HepG2 (cell line): ENCODE measurements around the gene BCAS3. TPM values are rescaled to one million over a fixed set of nuclear protein-coding genes. Genes with fewer than 3 reads are reported as not detected.

Experiments
- ATRX ChIP-seq: sonication (generic); formaldehyde crosslinking; IDR thresholded peaks from 2 replicates; pipeline ENCODE4 v1.4.0; 2020; ENCODE audit warnings: missing genetic modification reagents, borderline replicate concordance
- EED ChIP-seq: sonication (generic); formaldehyde crosslinking; IDR thresholded peaks from 2 replicates; pipeline ENCODE4 v1.5.0; 2020; ENCODE audit warnings: mild to moderate bottlenecking, missing genetic modification reagents
- HNRNPL ChIP-seq: fragments of 200-400 bp; formaldehyde crosslinking; IDR thresholded peaks from 2 replicates; pipeline ENCODE4 v1.6.1; 2017; ENCODE audit warnings: mild to moderate bottlenecking, low read depth, low read length
- KDM1A ChIP-seq: IDR thresholded peaks from 2 replicates; pipeline ENCODE4 v1.6.1; 2016; ENCODE audit warnings: missing compliant biosample characterization
- NR2F6 ChIP-seq, 2 experiments: IDR thresholded peaks; 2 replicates each; pipeline ENCODE4 v1.6.1; 2016; ENCODE audit warnings: antibody characterized with exemption in 1 of 2, mild to moderate bottlenecking in 1 of 2
- SIN3A ChIP-seq: IDR thresholded peaks from 2 replicates; pipeline ENCODE4 v1.6.1; 2011; ENCODE audit warnings: low read depth, mild to moderate bottlenecking, control low read depth, low read length, borderline replicate concordance
- SOX13 ChIP-seq, 3 experiments: fragments of 450-650 bp in 1 of 3; sonication (generic) in 1 of 3; formaldehyde crosslinking in 1 of 3; IDR thresholded peaks in 2 of 3; conservative IDR thresholded peaks in 1 of 3; 2 replicates each; pipeline versions ENCODE4 v1.5.0 to v1.6.1; 2016 to 2020; ENCODE audit warnings: antibody characterized with exemption in 1 of 3, mild to moderate bottlenecking in 1 of 3, missing compliant biosample characterization in 1 of 3, missing genetic modification reagents in 1 of 3, moderate library complexity in 1 of 3
- TRIM24 ChIP-seq: sonication (generic); formaldehyde crosslinking; IDR thresholded peaks from 2 replicates; pipeline ENCODE4 v1.8.0; 2022; ENCODE audit warnings: mild to moderate bottlenecking, missing genetic modification reagents
- ZFP37 ChIP-seq: sonication (generic); formaldehyde crosslinking; IDR thresholded peaks from 2 replicates; pipeline ENCODE4 v1.4.0; 2020; ENCODE audit warnings: missing genetic modification reagents, borderline replicate concordance
- ZNF12 ChIP-seq: sonication (generic); formaldehyde crosslinking; IDR thresholded peaks from 2 replicates; pipeline ENCODE4 v1.5.0; 2020; ENCODE audit warnings: missing genetic modification reagents
- ZNF136 ChIP-seq: sonication (generic); formaldehyde crosslinking; IDR thresholded peaks from 2 replicates; pipeline ENCODE4 v1.8.1; 2022; ENCODE audit warnings: low read depth, mild to moderate bottlenecking, moderate library complexity, missing genetic modification reagents
- ZNF17 ChIP-seq: sonication (generic); formaldehyde crosslinking; IDR thresholded peaks from 2 replicates; pipeline ENCODE4 v1.5.0; 2020; ENCODE audit warnings: mild to moderate bottlenecking, missing genetic modification reagents
- ZNF569 ChIP-seq: sonication (generic); formaldehyde crosslinking; IDR thresholded peaks from 2 replicates; pipeline ENCODE4 v1.5.0; 2020; ENCODE audit warnings: mild to moderate bottlenecking, missing genetic modification reagents, moderate library complexity, borderline replicate concordance
- ZNF773 ChIP-seq: sonication (generic); formaldehyde crosslinking; IDR thresholded peaks from 2 replicates; pipeline ENCODE4 v1.4.0; 2020; ENCODE audit warnings: missing genetic modification reagents, borderline replicate concordance
- ZSCAN25 ChIP-seq: sonication (generic); formaldehyde crosslinking; IDR thresholded peaks from 2 replicates; pipeline ENCODE4 v1.8.0; 2022; ENCODE audit warnings: mild to moderate bottlenecking, missing genetic modification reagents
- polyA plus RNA-seq, 8 experiments: library from polyadenylated mRNA; depleted of rRNA in 3 of 8; stranded (reverse) in 7 of 8; unstranded in 1 of 8; fragments of >200 nt; fragmentation: Illumina TruSeq in 4 of 8; extraction: Trizol in 4 of 8; gene quantifications; 2 replicates each; pipeline versions ENCODE4 v1.2.1 to v1.2.3, GENCODE V29; 2011 to 2016; ENCODE audit warnings: low read depth in 4 of 8, missing spikeins in 1 of 8, mixed read lengths in 1 of 8; ENCODE audit not compliant: insufficient read depth in 1 of 8
- total RNA-seq, 5 experiments: library from RNA; depleted of rRNA; stranded (reverse); fragments of >200 nt; fragmentation: Illumina TruSeq; extraction: Trizol; gene quantifications; 2 replicates each; pipeline ENCODE4 v1.2.3, GENCODE V29; 2016; ENCODE audit warnings: low read depth in 1 of 5
- TF ChIP-seq, protein P1 (sequence below): sonication (generic); formaldehyde crosslinking; IDR thresholded peaks from 2 replicates; pipeline ENCODE4 v1.4.0; 2020; ENCODE audit warnings: missing genetic modification reagents
- TF ChIP-seq, protein P2 (sequence below): sonication (generic); formaldehyde crosslinking; IDR thresholded peaks from 2 replicates; pipeline ENCODE4 v1.8.0; 2022; ENCODE audit warnings: mild to moderate bottlenecking, missing genetic modification reagents
- TF ChIP-seq, protein P3 (sequence below): sonication (generic); formaldehyde crosslinking; IDR thresholded peaks from 2 replicates; pipeline ENCODE4 v1.4.0; 2020; ENCODE audit warnings: mild to moderate bottlenecking, missing genetic modification reagents, borderline replicate concordance

BCAS3 gene
- total and polyA plus RNA-seq, 2 of the 13 experiments (the other 11 are each of a cell fraction or from before 2014, with no cell fraction given) = 10.7 to 11.2 TPM

DNA sequence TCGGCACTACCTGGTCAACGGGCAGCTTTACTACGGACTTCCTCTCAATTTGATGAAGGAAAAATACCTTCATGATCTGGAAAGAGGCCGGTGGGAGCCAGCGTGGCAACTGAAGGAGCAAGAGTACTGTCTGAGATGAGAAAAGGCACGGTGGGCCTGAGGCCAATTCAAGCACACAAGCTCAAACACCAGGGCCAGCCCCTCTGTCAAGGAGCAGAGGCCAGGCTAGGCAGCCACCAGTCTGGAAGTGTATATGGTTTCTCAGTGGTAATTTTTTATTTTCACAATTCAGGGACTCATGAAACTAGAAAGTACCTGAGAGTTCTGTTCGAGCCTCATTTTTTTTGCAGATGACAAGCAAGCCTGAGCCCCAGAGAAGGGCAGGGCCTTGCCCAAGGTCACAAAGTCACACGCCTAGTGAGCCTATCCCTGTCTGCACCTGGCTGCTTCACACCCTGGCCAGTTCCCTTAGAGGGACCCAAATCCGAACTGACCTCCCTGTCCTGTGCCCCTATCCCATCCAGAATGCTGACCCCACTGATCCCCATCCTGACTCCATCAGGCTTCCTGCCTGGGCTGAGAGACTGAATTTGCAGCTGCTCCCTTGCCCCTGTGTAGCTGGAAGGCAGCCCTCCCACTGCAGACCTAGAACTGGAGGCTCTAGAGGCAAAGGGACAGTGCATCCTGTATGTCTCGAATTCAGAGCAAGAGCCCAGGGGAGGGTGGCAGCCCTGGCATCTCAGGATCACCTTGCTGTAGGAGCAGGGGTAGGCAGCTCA is 717.2 kb downstream of the BCAS3 start (continued):
- no peak for TF ChIP-seq SIN3A
- no peak for TF ChIP-seq ZNF569 (CRISPR knock-in tag)
- TF ChIP-seq ZNF136 (CRISPR knock-in tag) = no peak
- peak; percentile 21; the same call in 1 of the 2 replicates for TF ChIP-seq NR2F6 (IDR thresholded peaks at IDR 0.05)
- no peak; the same call in 1 of the 2 replicates for TF ChIP-seq NR2F6 (CRISPR knock-in tag; IDR thresholded peaks at IDR 0.05)
- no peak for TF ChIP-seq ZNF17
- no peak for TF ChIP-seq HNRNPL
- TF ChIP-seq ATRX (CRISPR knock-in tag) = no peak
- TF ChIP-seq KDM1A (CRISPR knock-in tag) = no peak
- no peak for TF ChIP-seq SOX13 (IDR thresholded peaks at IDR 0.05)
- 0 out of 4 replicates have a peak, but pooled peaks of 1 of the 2 experiments have one; percentile 19 for TF ChIP-seq SOX13 (CRISPR knock-in tag; conservative IDR thresholded peaks at IDR 0.05 in 1 of 2, IDR thresholded peaks at IDR 0.05 in 1 of 2)
- no peak for TF ChIP-seq ZFP37
- no peak for TF ChIP-seq ZNF12 (CRISPR knock-in tag)
- TF ChIP-seq EED (CRISPR knock-in tag) = no peak
- TF ChIP-seq, protein P1, sequence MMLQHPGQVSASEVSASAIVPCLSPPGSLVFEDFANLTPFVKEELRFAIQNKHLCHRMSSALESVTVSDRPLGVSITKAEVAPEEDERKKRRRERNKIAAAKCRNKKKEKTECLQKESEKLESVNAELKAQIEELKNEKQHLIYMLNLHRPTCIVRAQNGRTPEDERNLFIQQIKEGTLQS (CRISPR knock-in tag) = no peak
- TF ChIP-seq ZSCAN25 (CRISPR knock-in tag) = no peak
- TF ChIP-seq, protein P2, sequence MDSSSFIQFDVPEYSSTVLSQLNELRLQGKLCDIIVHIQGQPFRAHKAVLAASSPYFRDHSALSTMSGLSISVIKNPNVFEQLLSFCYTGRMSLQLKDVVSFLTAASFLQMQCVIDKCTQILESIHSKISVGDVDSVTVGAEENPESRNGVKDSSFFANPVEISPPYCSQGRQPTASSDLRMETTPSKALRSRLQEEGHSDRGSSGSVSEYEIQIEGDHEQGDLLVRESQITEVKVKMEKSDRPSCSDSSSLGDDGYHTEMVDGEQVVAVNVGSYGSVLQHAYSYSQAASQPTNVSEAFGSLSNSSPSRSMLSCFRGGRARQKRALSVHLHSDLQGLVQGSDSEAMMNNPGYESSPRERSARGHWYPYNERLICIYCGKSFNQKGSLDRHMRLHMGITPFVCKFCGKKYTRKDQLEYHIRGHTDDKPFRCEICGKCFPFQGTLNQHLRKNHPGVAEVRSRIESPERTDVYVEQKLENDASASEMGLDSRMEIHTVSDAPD (CRISPR knock-in tag) = no peak
- TF ChIP-seq, protein P3, sequence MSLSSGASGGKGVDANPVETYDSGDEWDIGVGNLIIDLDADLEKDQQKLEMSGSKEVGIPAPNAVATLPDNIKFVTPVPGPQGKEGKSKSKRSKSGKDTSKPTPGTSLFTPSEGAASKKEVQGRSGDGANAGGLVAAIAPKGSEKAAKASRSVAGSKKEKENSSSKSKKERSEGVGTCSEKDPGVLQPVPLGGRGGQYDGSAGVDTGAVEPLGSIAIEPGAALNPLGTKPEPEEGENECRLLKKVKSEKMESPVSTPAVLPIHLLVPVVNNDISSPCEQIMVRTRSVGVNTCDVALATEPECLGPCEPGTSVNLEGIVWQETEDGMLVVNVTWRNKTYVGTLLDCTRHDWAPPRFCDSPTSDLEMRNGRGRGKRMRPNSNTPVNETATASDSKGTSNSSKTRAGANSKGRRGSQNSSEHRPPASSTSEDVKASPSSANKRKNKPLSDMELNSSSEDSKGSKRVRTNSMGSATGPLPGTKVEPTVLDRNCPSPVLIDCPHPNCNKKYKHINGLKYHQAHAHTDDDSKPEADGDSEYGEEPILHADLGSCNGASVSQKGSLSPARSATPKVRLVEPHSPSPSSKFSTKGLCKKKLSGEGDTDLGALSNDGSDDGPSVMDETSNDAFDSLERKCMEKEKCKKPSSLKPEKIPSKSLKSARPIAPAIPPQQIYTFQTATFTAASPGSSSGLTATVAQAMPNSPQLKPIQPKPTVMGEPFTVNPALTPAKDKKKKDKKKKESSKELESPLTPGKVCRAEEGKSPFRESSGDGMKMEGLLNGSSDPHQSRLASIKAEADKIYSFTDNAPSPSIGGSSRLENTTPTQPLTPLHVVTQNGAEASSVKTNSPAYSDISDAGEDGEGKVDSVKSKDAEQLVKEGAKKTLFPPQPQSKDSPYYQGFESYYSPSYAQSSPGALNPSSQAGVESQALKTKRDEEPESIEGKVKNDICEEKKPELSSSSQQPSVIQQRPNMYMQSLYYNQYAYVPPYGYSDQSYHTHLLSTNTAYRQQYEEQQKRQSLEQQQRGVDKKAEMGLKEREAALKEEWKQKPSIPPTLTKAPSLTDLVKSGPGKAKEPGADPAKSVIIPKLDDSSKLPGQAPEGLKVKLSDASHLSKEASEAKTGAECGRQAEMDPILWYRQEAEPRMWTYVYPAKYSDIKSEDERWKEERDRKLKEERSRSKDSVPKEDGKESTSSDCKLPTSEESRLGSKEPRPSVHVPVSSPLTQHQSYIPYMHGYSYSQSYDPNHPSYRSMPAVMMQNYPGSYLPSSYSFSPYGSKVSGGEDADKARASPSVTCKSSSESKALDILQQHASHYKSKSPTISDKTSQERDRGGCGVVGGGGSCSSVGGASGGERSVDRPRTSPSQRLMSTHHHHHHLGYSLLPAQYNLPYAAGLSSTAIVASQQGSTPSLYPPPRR (CRISPR knock-in tag) = no peak
- TF ChIP-seq ZNF773 (CRISPR knock-in tag) = no peak
- TF ChIP-seq TRIM24 (CRISPR knock-in tag) = no peak
